K562 (cell line): ENCODE measurements around the gene SLC26A1. TPM values are rescaled to one million over a fixed set of nuclear protein-coding genes. Genes with fewer than 3 reads are reported as not detected.
A peak's percentile ranks its signal among the peaks of the same experiment; 100 is the strongest.

Experiments
- ATAC-seq: fragments of 200-7000 bp; cut with Tn5 transposase; 3 replicates; pipeline ENCODE4 v1.9.1; 2020; ENCODE audit warnings: moderate library complexity
- BruUV-seq: library from RNA; stranded (reverse); fragments of 400-500 nt; replicated peaks from 2 replicates; lab custom pipeline; 2021; lab: Mats Ljungman, UMichigan
- CTCF ChIA-PET: fragments of 300-600 bp; formaldehyde crosslinking; extraction: SDS; loops from one replicate; lab custom pipeline; 2021; ENCODE audit warnings: low intra/inter-chr PET ratio; lab: Yijun Ruan, JAX
- POLR2A ChIA-PET: fragments of 300-600, 350-650 bp; sonication (Branson Sonifier 250); formaldehyde crosslinking; extraction: SDS; loops from one replicate; lab custom pipeline; 2021; ENCODE audit warnings: antibody characterized with exemption, inconsistent platforms; lab: Yijun Ruan, JAX
- DNase-seq, 4 experiments: peaks; one replicate each; pipeline versions ENCODE4 v3.0.0 to v3.0.0-alpha.2; 2011 to 2018; ENCODE audit warnings: low spot score in 3 of 4, mixed read lengths in 3 of 4; ENCODE audit errors: extremely low read depth in 1 of 4
- FAIRE-seq: peaks from 2 replicates; lab custom pipeline; 2011; peaks lifted over from hg19 to GRCh38; lab: Jason Lieb, UNC
- H2AFZ ChIP-seq: 2 replicates; pipeline ENCODE4 v1.6.0; 2011; ENCODE audit warnings: low read depth, low read length, control low read depth, inconsistent platforms
- H3K27ac ChIP-seq: fragments of 200-600 bp; 3 replicates; pipeline ENCODE4 v1.8.0; 2011; ENCODE audit warnings: low read depth, mild to moderate bottlenecking, control low read depth, inconsistent platforms, low read length, moderate library complexity, mixed read lengths; ENCODE audit errors: extremely low read depth
- H3K27me3 ChIP-seq, 2 experiments: fragments of 300-600 bp in 1 of 2; 2 replicates in 1 of 2; 3 replicates in 1 of 2; pipeline versions ENCODE4 v1.6.0 to v1.8.0; 2011; ENCODE audit warnings: inconsistent platforms in 2 of 2, low read length in 2 of 2, mild to moderate bottlenecking in 1 of 2, mixed read lengths in 1 of 2, moderate library complexity in 1 of 2; ENCODE audit not compliant: control insufficient read depth in 2 of 2, insufficient read depth in 2 of 2
- H3K36me3 ChIP-seq: fragments of 300-600 bp; 3 replicates; pipeline ENCODE4 v1.8.0; 2011; ENCODE audit warnings: mild to moderate bottlenecking, low read length, inconsistent platforms; ENCODE audit not compliant: control insufficient read depth, insufficient read depth
- H3K4me1 ChIP-seq, 2 experiments: fragments of 200-600 bp in 1 of 2; replicated peaks in 1 of 2; 2 replicates in 1 of 2; 3 replicates in 1 of 2; pipeline versions ENCODE4 v1.5.1 to v1.8.0; 2011; ENCODE audit warnings: inconsistent platforms in 2 of 2, low read length in 2 of 2, mild to moderate bottlenecking in 1 of 2, mixed read lengths in 1 of 2, moderate library complexity in 1 of 2; ENCODE audit not compliant: control insufficient read depth in 2 of 2, insufficient read depth in 2 of 2
- H3K4me2 ChIP-seq: 2 replicates; pipeline ENCODE4 v1.6.1; 2011; ENCODE audit warnings: low read length, control low read depth, inconsistent platforms, mixed read lengths; ENCODE audit not compliant: insufficient read depth
- H3K4me3 ChIP-seq: fragments of 200-600 bp; sonication (generic), shearing (Covaris generic); 2 replicates; pipeline ENCODE4 v1.5.1; 2016; ENCODE audit warnings: control low read depth, inconsistent platforms
- H3K79me2 ChIP-seq: fragments of 200-600 bp; 3 replicates; pipeline ENCODE4 v1.8.0; 2011; ENCODE audit warnings: low read length, inconsistent platforms; ENCODE audit not compliant: control insufficient read depth, insufficient read depth
- H3K9ac ChIP-seq, 2 experiments: 2 replicates each; pipeline versions ENCODE4 v1.6.0 to v1.6.1; 2011; ENCODE audit warnings: low read depth in 2 of 2, low read length in 2 of 2, control low read depth in 1 of 2, inconsistent platforms in 1 of 2, mild to moderate bottlenecking in 1 of 2, mixed read lengths in 1 of 2; ENCODE audit not compliant: insufficient read depth in 1 of 2
- H3K9me1 ChIP-seq: one replicate; pipeline ENCODE4 v1.6.0; 2011; ENCODE audit warnings: inconsistent platforms, mild to moderate bottlenecking, low read length, moderate library complexity; ENCODE audit not compliant: control insufficient read depth, insufficient read depth
- H3K9me3 ChIP-seq: replicated peaks from 2 replicates; pipeline ENCODE4 v1.5.1; 2011; ENCODE audit warnings: low read depth, low read length, inconsistent platforms; ENCODE audit not compliant: control insufficient read depth, insufficient read depth
- H4K20me1 ChIP-seq: replicated peaks from 2 replicates; pipeline ENCODE4 v1.6.1; 2011; ENCODE audit warnings: low read length, inconsistent platforms, mixed read lengths; ENCODE audit not compliant: control insufficient read depth, insufficient read depth
- ARNT ChIP-seq, 2 experiments: fragments of 450-650 bp; IDR thresholded peaks; 2 replicates each; pipeline ENCODE4 v1.6.1; 2016; ENCODE audit warnings: mild to moderate bottlenecking in 1 of 2
- ETV6 ChIP-seq, 3 experiments: fragments of 150-350 bp in 1 of 3; sonication (generic) in 1 of 3; formaldehyde crosslinking in 1 of 3; IDR thresholded peaks; 2 replicates each; pipeline versions ENCODE4 v1.6.1 to v1.8.0; 2014 to 2022; ENCODE audit warnings: borderline replicate concordance in 2 of 3, low read depth in 2 of 3, antibody characterized with exemption in 1 of 3, low read length in 1 of 3, mild to moderate bottlenecking in 1 of 3, missing genetic modification reagents in 1 of 3
- HDGF ChIP-seq: fragments of 450-650 bp; IDR thresholded peaks from 2 replicates; pipeline ENCODE4 v1.6.1; 2016
- HNRNPLL ChIP-seq: fragments of 200-400 bp; formaldehyde crosslinking; IDR thresholded peaks from 2 replicates; pipeline ENCODE4 v1.6.1; 2017; ENCODE audit warnings: low read length, low read depth, mild to moderate bottlenecking; ENCODE audit not compliant: poor library complexity, severe bottlenecking
- NCOA4 ChIP-seq: fragments of 450-650 bp; IDR thresholded peaks from 2 replicates; pipeline ENCODE4 v1.6.1; 2018; ENCODE audit warnings: mild to moderate bottlenecking; ENCODE audit not compliant: partially characterized antibody
- PHF21A ChIP-seq: fragments of 450-650 bp; IDR thresholded peaks from 2 replicates; pipeline ENCODE4 v1.6.1; 2017; ENCODE audit warnings: low read depth, borderline replicate concordance
- POLR2G ChIP-seq: fragments of 200-400 bp; formaldehyde crosslinking; IDR thresholded peaks from 2 replicates; pipeline ENCODE4 v1.6.1; 2017; ENCODE audit warnings: low read depth, mild to moderate bottlenecking, antibody characterized with exemption, low read length, moderate library complexity
- POLR3A ChIP-seq: IDR thresholded peaks from 2 replicates; pipeline ENCODE4 v1.6.1; 2011; ENCODE audit warnings: borderline replicate concordance, mild to moderate bottlenecking, moderate library complexity; ENCODE audit not compliant: insufficient read length, insufficient read depth; ENCODE audit errors: extremely low read depth
- RBFOX2 ChIP-seq: fragments of 200-400 bp; formaldehyde crosslinking; IDR thresholded peaks from 2 replicates; pipeline ENCODE4 v1.6.1; 2017; ENCODE audit warnings: low read depth, mild to moderate bottlenecking, low read length, moderate library complexity
- RBM22 ChIP-seq: fragments of 200-400 bp; formaldehyde crosslinking; IDR thresholded peaks from 2 replicates; pipeline ENCODE4 v1.6.1; 2018; ENCODE audit warnings: low read length, low read depth; ENCODE audit not compliant: poor library complexity, severe bottlenecking
- SLC30A9 ChIP-seq: fragments of 250-450 bp; sonication (Bioruptor Pico); IDR thresholded peaks from 2 replicates; pipeline ENCODE4 v1.8.0; 2022; ENCODE audit warnings: mild to moderate bottlenecking, moderate library complexity
- WGBS: fragments of 100-300 bp; shearing (Covaris generic); methylation state at CpG from one replicate; pipeline ENCODE4 v1.1.6; 2016; ENCODE audit warnings: low coverage, mixed read lengths; ENCODE audit not compliant: insufficient coverage; ENCODE audit errors: missing lambda C conversion rate; 5-methylcytosine and 5-hydroxymethylcytosine counted together
- in situ Hi-C: fragments of 300-500 bp; cut with MboI; formaldehyde crosslinking; loops from 4 replicates; pipeline ENCODE4 v1.15.0; 2018; ENCODE audit warnings: inconsistent platforms, mixed read lengths
- intact Hi-C: fragments of 100-400 bp; cut with micrococcal nuclease; formaldehyde crosslinking; loops from 2 replicates; pipeline ENCODE4 v1.14.2; 2022
- polyA plus RNA-seq, 8 experiments: library from polyadenylated mRNA; depleted of rRNA in 4 of 8; stranded (reverse) in 5 of 8; unstranded in 3 of 8; fragments of >200 nt; fragmentation: Nextera tagmentation in 2 of 8; fragmentation: Illumina TruSeq in 1 of 8; extraction: Ambion mirVana in 2 of 8; extraction: Trizol in 1 of 8; gene quantifications; 2 replicates each; pipeline versions ENCODE4 v1.2.1 to v1.2.3, GENCODE V29; 2011 to 2014; ENCODE audit warnings: inconsistent platforms in 1 of 8, missing spikeins in 1 of 8
- total RNA-seq, 7 experiments: library from RNA; depleted of rRNA in 6 of 7; stranded (reverse); fragments of >200 nt in 6 of 7; fragmentation: Illumina TruSeq in 2 of 7; extraction: Trizol in 2 of 7; gene quantifications; 2 replicates each; pipeline versions ENCODE4 v1.2.1 to v1.2.3, GENCODE V29; 2011 to 2021; ENCODE audit warnings: low replicate concordance in 1 of 7
- TF ChIP-seq, protein P1 (sequence below): sonication (generic); formaldehyde crosslinking; IDR thresholded peaks from 2 replicates; pipeline ENCODE4 v1.8.0; 2022; ENCODE audit warnings: missing genetic modification reagents, mild to moderate bottlenecking, borderline replicate concordance
- TF ChIP-seq, protein P2 (sequence below): sonication (generic); formaldehyde crosslinking; IDR thresholded peaks from 2 replicates; pipeline ENCODE4 v1.8.1; 2022; ENCODE audit warnings: missing genetic modification reagents

The SLC26A1 gene
- total and polyA plus RNA-seq, 9 of the 15 experiments (the other 6 are each of a cell fraction or from before 2014, with no cell fraction given): 0.11 to 4.2 (median 0.95) TPM

DNA sequence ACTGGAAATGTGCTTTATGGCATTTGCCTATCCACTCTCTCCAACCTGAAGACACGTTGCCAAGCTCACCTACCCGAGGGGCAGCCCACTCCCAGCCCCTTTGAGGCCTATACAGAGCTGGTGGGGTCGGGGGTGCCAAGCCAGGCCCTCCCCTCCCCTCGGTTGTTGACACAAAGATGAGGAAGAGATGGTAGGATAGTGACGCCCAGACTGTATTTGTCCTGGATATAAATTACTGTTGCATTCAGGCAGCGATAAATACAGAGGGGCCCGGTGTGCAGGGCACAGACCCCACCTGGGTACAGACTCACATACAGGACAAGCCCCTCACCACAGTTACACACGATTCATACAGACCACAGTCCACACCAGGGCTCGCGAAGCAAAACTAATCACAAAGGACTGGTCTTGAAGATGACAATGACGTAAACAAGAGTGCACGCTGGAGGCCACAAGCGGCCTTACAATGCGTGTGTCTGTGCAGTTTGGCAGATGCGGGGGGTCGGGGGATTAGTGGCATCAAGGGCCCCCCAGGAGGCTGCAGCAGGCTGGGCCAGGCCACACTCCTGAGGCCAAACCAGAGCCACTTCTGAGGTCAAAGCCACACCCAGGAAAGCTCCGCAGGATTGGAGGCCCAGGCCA, 34.4 kb downstream of the SLC26A1 start (continued):
- TF ChIP-seq, protein P1, sequence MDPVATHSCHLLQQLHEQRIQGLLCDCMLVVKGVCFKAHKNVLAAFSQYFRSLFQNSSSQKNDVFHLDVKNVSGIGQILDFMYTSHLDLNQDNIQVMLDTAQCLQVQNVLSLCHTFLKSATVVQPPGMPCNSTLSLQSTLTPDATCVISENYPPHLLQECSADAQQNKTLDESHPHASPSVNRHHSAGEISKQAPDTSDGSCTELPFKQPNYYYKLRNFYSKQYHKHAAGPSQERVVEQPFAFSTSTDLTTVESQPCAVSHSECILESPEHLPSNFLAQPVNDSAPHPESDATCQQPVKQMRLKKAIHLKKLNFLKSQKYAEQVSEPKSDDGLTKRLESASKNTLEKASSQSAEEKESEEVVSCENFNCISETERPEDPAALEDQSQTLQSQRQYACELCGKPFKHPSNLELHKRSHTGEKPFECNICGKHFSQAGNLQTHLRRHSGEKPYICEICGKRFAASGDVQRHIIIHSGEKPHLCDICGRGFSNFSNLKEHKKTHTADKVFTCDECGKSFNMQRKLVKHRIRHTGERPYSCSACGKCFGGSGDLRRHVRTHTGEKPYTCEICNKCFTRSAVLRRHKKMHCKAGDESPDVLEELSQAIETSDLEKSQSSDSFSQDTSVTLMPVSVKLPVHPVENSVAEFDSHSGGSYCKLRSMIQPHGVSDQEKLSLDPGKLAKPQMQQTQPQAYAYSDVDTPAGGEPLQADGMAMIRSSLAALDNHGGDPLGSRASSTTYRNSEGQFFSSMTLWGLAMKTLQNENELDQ (CRISPR knock-in tag): no peak

DNA sequence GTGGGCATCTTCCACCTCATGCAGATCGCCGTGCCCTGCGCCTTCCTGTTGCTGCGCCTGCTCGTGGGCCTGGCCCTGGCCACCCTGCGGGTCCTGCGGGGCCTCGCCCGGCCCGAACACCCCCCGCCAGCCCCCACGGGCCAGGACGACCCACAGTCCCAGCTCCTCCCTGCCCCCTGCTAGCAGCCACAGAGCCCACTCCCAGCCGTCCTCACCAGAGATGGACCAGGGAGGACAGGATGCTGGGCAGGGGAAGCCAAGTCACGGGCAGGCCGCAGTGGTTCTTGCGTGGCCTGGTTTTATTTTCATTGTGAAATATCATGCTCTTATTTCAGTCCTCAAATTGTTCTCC, 34.9 kb downstream of the SLC26A1 start:
- TF ChIP-seq ARNT (IDR thresholded peaks at IDR 0.05) (no peak), RBFOX2 (peak; percentile 18; the same call in 1 of the 2 replicates), RBM22 (peak; percentile 13), POLR3A (no peak), POLR2G (no peak; the same call in 1 of the 2 replicates), HDGF (no peak), PHF21A (no peak), SLC30A9 (CRISPR knock-in tag) (no peak), NCOA4 (no peak), ETV6 (IDR thresholded peaks at IDR 0.05; ENCODE audit: borderline replicate concordance in 1 of 2, low read depth in 2 of 2, low read length in 1 of 2) (no peak), ETV6 (CRISPR knock-in tag; IDR thresholded peaks at IDR 0.05; ENCODE audit: borderline replicate concordance) (no peak), HNRNPLL (no peak)
- TF ChIP-seq, protein P2, sequence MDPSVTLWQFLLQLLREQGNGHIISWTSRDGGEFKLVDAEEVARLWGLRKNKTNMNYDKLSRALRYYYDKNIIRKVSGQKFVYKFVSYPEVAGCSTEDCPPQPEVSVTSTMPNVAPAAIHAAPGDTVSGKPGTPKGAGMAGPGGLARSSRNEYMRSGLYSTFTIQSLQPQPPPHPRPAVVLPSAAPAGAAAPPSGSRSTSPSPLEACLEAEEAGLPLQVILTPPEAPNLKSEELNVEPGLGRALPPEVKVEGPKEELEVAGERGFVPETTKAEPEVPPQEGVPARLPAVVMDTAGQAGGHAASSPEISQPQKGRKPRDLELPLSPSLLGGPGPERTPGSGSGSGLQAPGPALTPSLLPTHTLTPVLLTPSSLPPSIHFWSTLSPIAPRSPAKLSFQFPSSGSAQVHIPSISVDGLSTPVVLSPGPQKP: no peak
- TF ChIP-seq, all 486 proteins: peak for 2
- no peak for ATAC-seq
- no peak for DNase-seq
- BruUV-seq: no TSS peak
- Histone ChIP-seq H3K4me3 (no peak overlapping the region), H3K9ac (no peak overlapping the region), H3K9me3 (no peaks in the 10 kb centered on the region), H3K4me1 (peaks cover 0 to 42% of the 10 kb centered on the region in 2 experiments; a peak in 2 of 5 replicates), H3K9me1 (no peaks in the 10 kb centered on the region), H3K27me3 (no peaks in the 10 kb centered on the region), H3K4me2 (no peak overlapping the region), H3K36me3 (peaks cover 12% of the 10 kb centered on the region; the same call in 1 of the 3 replicates), H4K20me1 (no peaks in the 10 kb centered on the region), H3K27ac (no peak overlapping the region), H3K79me2 (no peaks in the 10 kb centered on the region), H2AFZ (no peak overlapping the region)
- ChIA-PET POLR2A (interaction anchor here (0.6 kb wide), 1 partner anchor 12 kb away, joined by 3 read pairs; no protein-coding TSS in a partner anchor), CTCF (no interaction called here)
- in situ Hi-C loops: no loop called here
- 86% methylated on average over 14 of the region's 17 CpGs for WGBS
- intact Hi-C loops: no loop called here
- FAIRE-seq: no peak
